Neutrophil (primary cell): ENCODE measurements around the gene PLSCR3.
A peak's percentile ranks its signal among the peaks of the same experiment; 100 is the strongest.

Source experiments
- H3K27ac ChIP-seq: fragments of 200-600 bp; sonication (generic); 2 replicates; pipeline ENCODE4 v1.5.1; 2016; ENCODE audit warnings: mild to moderate bottlenecking, moderate library complexity
- H3K27me3 ChIP-seq: fragments of 200-600 bp; sonication (generic); 2 replicates; pipeline ENCODE4 v1.6.0; 2016; ENCODE audit warnings: mild to moderate bottlenecking
- H3K36me3 ChIP-seq: fragments of 200-600 bp; sonication (generic); 2 replicates; pipeline ENCODE4 v1.5.1; 2017
- H3K4me1 ChIP-seq, 2 experiments: fragments of 200-600 bp in 1 of 2; sonication (generic) in 1 of 2; 1 replicate in 1 of 2; 2 replicates in 1 of 2; pipeline versions ENCODE4 v1.5.1 to v1.6.1; 2013 to 2016; ENCODE audit warnings: low read depth in 1 of 2, low read length in 1 of 2, mild to moderate bottlenecking in 1 of 2, moderate library complexity in 1 of 2; ENCODE audit not compliant: control insufficient read depth in 1 of 2, insufficient read depth in 1 of 2
- H3K4me3 ChIP-seq, 2 experiments: fragments of 200-600 bp in 1 of 2; sonication (generic) in 1 of 2; 1 replicate in 1 of 2; 2 replicates in 1 of 2; pipeline ENCODE4 v1.5.1; 2013 to 2016; ENCODE audit warnings: low read depth in 1 of 2, low read length in 1 of 2, mild to moderate bottlenecking in 1 of 2, moderate library complexity in 1 of 2
- H3K9me3 ChIP-seq: fragments of 200-600 bp; sonication (generic); 2 replicates; pipeline ENCODE4 v1.5.1; 2016
- CTCF ChIP-seq: fragments of 200-600 bp; sonication (generic); IDR thresholded peaks from 2 replicates; pipeline ENCODE4 v1.5.1; 2016; ENCODE audit warnings: antibody characterized with exemption

PLSCR3 gene

GRCh38 chr17:7384489-7385081, 9.7 kb downstream of the PLSCR3 start:
- Histone ChIP-seq H3K36me3 (no peaks in the 10 kb centered on the region), H3K4me1 (peaks cover 7 to 10% of the 10 kb centered on the region in 2 experiments), H3K27me3 (peaks cover 66% of the 10 kb centered on the region), H3K4me3 (peak overlapping the region in 1 of 2 experiments; percentile 49), H3K27ac (no peak overlapping the region), H3K9me3 (no peaks in the 10 kb centered on the region)
- TF ChIP-seq CTCF = no peak

GRCh38 chr17:7383742-7384488, 10.4 kb downstream of the PLSCR3 start:
- Histone ChIP-seq H3K36me3 (no peaks in the 10 kb centered on the region), H3K27me3 (peaks cover 73% of the 10 kb centered on the region), H3K4me3 (peak overlapping the region; percentile 32 to 49), H3K9me3 (no peaks in the 10 kb centered on the region), H3K4me1 (peaks cover 7 to 10% of the 10 kb centered on the region in 2 experiments), H3K27ac (no peak overlapping the region)
- no peak for TF ChIP-seq CTCF

GRCh38 chr17:7383371-7383741, 11.0 kb downstream of the PLSCR3 start:
- Histone ChIP-seq H3K4me3 (no peak overlapping the region), H3K4me1 (peaks cover 7 to 10% of the 10 kb centered on the region in 2 experiments), H3K9me3 (no peaks in the 10 kb centered on the region), H3K27ac (no peak overlapping the region), H3K36me3 (no peaks in the 10 kb centered on the region), H3K27me3 (peaks cover 78% of the 10 kb centered on the region)
- TF ChIP-seq CTCF = no peak

- H3K4me1 ChIP-seq = peaks cover 7 to 10% of the 10 kb centered on the region in 2 experiments
- H3K4me3 ChIP-seq = no peak overlapping the region
- H3K36me3 ChIP-seq = no peaks in the 10 kb centered on the region
- peaks cover 81% of the 10 kb centered on the region for H3K27me3 ChIP-seq
- TF ChIP-seq CTCF = no peak
- no peak overlapping the region for H3K27ac ChIP-seq
- H3K9me3 ChIP-seq = no peaks in the 10 kb centered on the region
These were observed 11.4 kb downstream of the PLSCR3 start for GRCh38 chr17:7382901-7383300.

- TF ChIP-seq CTCF = no peak
- Histone ChIP-seq H3K9me3 (no peaks in the 10 kb centered on the region), H3K27ac (no peak within 1 kb of the TSS), H3K4me1 (peaks cover 7 to 10% of the 10 kb centered on the region in 2 experiments), H3K36me3 (no peaks in the 10 kb centered on the region), H3K27me3 (peaks cover 97% of the 10 kb centered on the region), H3K4me3 (no peak within 1 kb of the TSS)
These were observed 13.3 kb downstream of the PLSCR3 start, which contains the start of gene TNK1 for GRCh38 chr17:7380855-7381683. Gene TNK1 (plus strand): TSS chr17:7381089. CDS start chr17:7382927, 1,838 bp downstream.
